Smooth muscle cell (in vitro differentiated cells): ENCODE measurements around the gene CMSS1. TPM values are rescaled to one million over a fixed set of nuclear protein-coding genes. Genes with fewer than 3 reads are reported as not detected.
A peak's percentile ranks its signal among the peaks of the same experiment; 100 is the strongest.

Experiments
- DNase-seq: peaks from one replicate; lab custom pipeline; 2025; ENCODE audit not compliant: unreplicated experiment; lab: John Stamatoyannopoulos, UW
- H2AFZ ChIP-seq: fragments of 200-600 bp; sonication (generic); 2 replicates; pipeline ENCODE4 v1.6.0; 2016; ENCODE audit warnings: antibody characterized with exemption, low read depth, mild to moderate bottlenecking
- H3F3A ChIP-seq: fragments of 200-600 bp; sonication (generic); 2 replicates; pipeline ENCODE4 v1.6.0; 2017; ENCODE audit warnings: antibody characterized with exemption, low read depth
- H3K27ac ChIP-seq: fragments of 200-600 bp; sonication (generic); 2 replicates; pipeline ENCODE4 v1.5.1; 2016; ENCODE audit warnings: low read depth, mild to moderate bottlenecking
- H3K27me3 ChIP-seq: fragments of 200-600 bp; sonication (generic); 2 replicates; pipeline ENCODE4 v1.6.1; 2016; ENCODE audit warnings: low read depth, mild to moderate bottlenecking
- H3K36me3 ChIP-seq: fragments of 200-600 bp; sonication (generic); 2 replicates; pipeline ENCODE4 v1.5.1; 2016; ENCODE audit warnings: low read depth
- H3K4me1 ChIP-seq: fragments of 200-600 bp; sonication (generic); 2 replicates; pipeline ENCODE4 v1.5.1; 2016; ENCODE audit warnings: low read depth
- H3K4me2 ChIP-seq: fragments of 200-600 bp; sonication (generic); 2 replicates; pipeline ENCODE4 v1.6.0; 2016; ENCODE audit warnings: mild to moderate bottlenecking
- H3K4me3 ChIP-seq: fragments of 200-600 bp; sonication (generic); 2 replicates; pipeline ENCODE4 v1.5.1; 2016; ENCODE audit warnings: mild to moderate bottlenecking
- H3K79me2 ChIP-seq: fragments of 200-600 bp; sonication (generic); 2 replicates; pipeline ENCODE4 v1.6.0; 2016; ENCODE audit warnings: low read depth, mild to moderate bottlenecking
- H3K9ac ChIP-seq: fragments of 200-600 bp; sonication (generic); 2 replicates; pipeline ENCODE4 v1.6.0; 2016; ENCODE audit warnings: low read depth
- H3K9me3 ChIP-seq: fragments of 200-600 bp; sonication (generic); replicated peaks from 2 replicates; pipeline ENCODE4 v1.5.1; 2016; ENCODE audit warnings: low read depth
- H4K20me1 ChIP-seq: fragments of 200-600 bp; sonication (generic); 2 replicates; pipeline ENCODE4 v1.6.0; 2016; ENCODE audit warnings: low read depth
- CTCF ChIP-seq: fragments of 200-600 bp; sonication (generic); IDR thresholded peaks from 2 replicates; pipeline ENCODE4 v1.5.1; 2017; ENCODE audit warnings: borderline replicate concordance, mild to moderate bottlenecking, antibody characterized with exemption; ENCODE audit not compliant: insufficient read depth, poor library complexity, severe bottlenecking
- WGBS: methylation state at CpG from one replicate; pipeline ENCODE4 v1.1.7; 2016; ENCODE audit warnings: low lambda C conversion rate; 5-methylcytosine and 5-hydroxymethylcytosine counted together
- polyA plus RNA-seq: library from polyadenylated mRNA; unstranded; fragments of >200 nt; fragmentation: Nextera tagmentation; extraction: Ambion mirVana; gene quantifications from 2 replicates; pipeline ENCODE4 v1.2.1, GENCODE V29; 2016
- total RNA-seq: library from RNA; depleted of rRNA; stranded (reverse); fragments of >200 nt; gene quantifications from 2 replicates; pipeline ENCODE4 v1.2.3, GENCODE V29; 2014

Gene CMSS1
- total and polyA plus RNA-seq, 2 experiments from 2014 or later, result 19.2 to 24.1 TPM

GRCh38 chr3:99955773-99956562 is 138.3 kb downstream of the CMSS1 start:
- TF ChIP-seq CTCF, result no peak
- no peaks in the 10 kb centered on the region for H3K9me3 ChIP-seq
- no peak overlapping the region for H2AFZ ChIP-seq

GRCh38 chr3:99957151-99957796 is 139.6 kb downstream of the CMSS1 start:
- no peaks in the 10 kb centered on the region for H3K27me3 ChIP-seq
- no peaks in the 10 kb centered on the region for H4K20me1 ChIP-seq
- WGBS, result 64% methylated on average over 4 of the region's 4 CpGs
- no peak for TF ChIP-seq CTCF
- DNase-seq, result no peak
- H3K4me1 ChIP-seq, result peaks cover 24% of the 10 kb centered on the region
- H2AFZ ChIP-seq, result peak overlapping the region; percentile 32
- no peak overlapping the region for H3K9ac ChIP-seq
- no peaks in the 10 kb centered on the region for H3K9me3 ChIP-seq
- H3K4me2 ChIP-seq, result peak overlapping the region; percentile 20
- no peak overlapping the region for H3K4me3 ChIP-seq
- no peaks in the 10 kb centered on the region for H3K36me3 ChIP-seq
- H3F3A ChIP-seq, result peaks cover 4% of the 10 kb centered on the region
- H3K27ac ChIP-seq, result peak overlapping the region; percentile 4
- no peaks in the 10 kb centered on the region for H3K79me2 ChIP-seq

More at GRCh38 chr3:99955773-99956562, 138.3 kb downstream of the CMSS1 start:
- Histone ChIP-seq H3K9ac (no peak overlapping the region), H3K27me3 (no peaks in the 10 kb centered on the region), H3K4me1 (peaks cover 32% of the 10 kb centered on the region), H3K36me3 (no peaks in the 10 kb centered on the region), H3K4me2 (no peak overlapping the region), H3F3A (peaks cover 9% of the 10 kb centered on the region), H3K4me3 (no peak overlapping the region), H3K27ac (no peak overlapping the region), H3K79me2 (no peaks in the 10 kb centered on the region), H4K20me1 (no peaks in the 10 kb centered on the region)
- 97% methylated on average over 10 of the region's 10 CpGs for WGBS
- no peak for DNase-seq

DNA sequence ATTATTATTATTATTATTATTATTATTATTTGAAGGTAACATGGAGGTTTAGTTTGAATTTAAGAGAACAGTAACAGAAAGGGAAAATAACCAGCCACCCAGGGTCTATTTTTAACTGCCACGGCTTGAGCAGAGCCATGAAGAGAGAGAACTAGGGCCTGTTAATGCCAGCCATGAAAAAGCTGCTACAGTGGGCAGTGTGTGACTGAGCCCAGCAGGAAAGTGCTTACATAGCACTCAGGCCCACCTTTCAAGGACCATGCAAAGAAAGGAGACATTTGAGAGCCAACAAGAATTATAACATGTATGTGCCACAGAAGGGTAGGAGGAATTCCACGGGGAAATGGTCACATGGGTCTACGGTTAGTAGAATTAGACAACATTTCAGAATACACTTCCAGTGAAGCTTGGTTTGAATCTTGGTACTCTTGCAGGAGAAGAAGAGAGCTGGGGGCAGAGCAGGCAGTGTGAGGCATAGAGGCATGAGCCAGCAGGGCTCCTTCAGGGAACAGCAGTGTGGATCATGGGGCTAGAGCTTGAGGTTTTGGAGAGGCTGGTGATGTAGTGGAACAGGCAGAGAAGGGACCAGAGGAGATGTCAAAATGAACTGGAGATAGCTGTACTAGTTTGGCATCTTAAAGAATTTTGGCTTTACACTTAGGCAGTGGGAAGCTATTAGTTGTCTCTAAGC is 140.7 kb downstream of the CMSS1 start:
- Histone ChIP-seq H3K36me3 (no peaks in the 10 kb centered on the region), H4K20me1 (no peaks in the 10 kb centered on the region), H3K4me3 (no peak overlapping the region), H3F3A (no peaks in the 10 kb centered on the region), H3K9me3 (no peaks in the 10 kb centered on the region), H3K27me3 (no peaks in the 10 kb centered on the region), H3K27ac (no peak overlapping the region), H3K4me2 (no peak overlapping the region), H3K4me1 (peaks cover 17% of the 10 kb centered on the region), H2AFZ (no peak overlapping the region), H3K79me2 (no peaks in the 10 kb centered on the region), H3K9ac (no peak overlapping the region)
- WGBS, result 83% methylated on average over 3 of the region's 3 CpGs
- no peak for TF ChIP-seq CTCF
- no peak for DNase-seq
